Measurements from ENCODE around the gene SAMD4A. TPM values are rescaled to one million over a fixed set of nuclear protein-coding genes. Genes with fewer than 3 reads are reported as not detected.

The SAMD4A gene
- total RNA-seq, 1 experiment from 2014 or later = 18.3 TPM

DNA sequence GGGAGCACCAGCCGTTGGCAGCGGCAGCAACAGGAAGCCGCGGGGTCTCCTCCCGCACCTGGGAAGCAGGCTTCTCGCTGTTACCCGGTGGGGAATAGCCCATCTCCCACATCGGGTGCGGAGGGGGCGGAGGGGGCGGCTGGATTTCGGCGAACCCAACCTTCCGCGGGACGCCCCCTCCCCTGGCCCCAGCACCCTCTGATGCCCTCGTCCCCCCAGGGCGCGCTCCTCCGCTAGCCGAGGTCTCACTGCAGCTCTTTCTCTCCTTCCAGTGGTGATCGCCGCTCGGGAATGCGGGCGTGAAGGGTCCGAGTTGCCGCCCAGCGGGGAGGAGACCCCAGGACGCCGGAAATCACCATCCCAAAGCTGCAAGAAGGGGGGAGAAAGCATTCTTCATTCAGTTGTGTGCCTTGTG, 303 bp downstream of the SAMD4A start:
- Histone ChIP-seq H3K9me3 (ENCODE audit: insufficient read depth, low read depth) (peaks cover 6% of the 10 kb centered on the region; the same call in 1 of the 2 replicates), H3K4me1 (replicated peaks; ENCODE audit: insufficient read depth) (peaks cover 41% of the 10 kb centered on the region), H3K27ac (peak overlapping the region; percentile 21), H3K4me2 (peak overlapping the region; percentile 84), H2AFZ (peak overlapping the region; percentile 74), H3K4me3 (peak overlapping the region; percentile 78), H3K79me2 (ENCODE audit: low read depth) (peaks cover 36% of the 10 kb centered on the region), H3F3A (ENCODE audit: insufficient read depth, low read depth) (peaks cover 31% of the 10 kb centered on the region), H4K20me1 (ENCODE audit: insufficient read depth) (no peaks in the 10 kb centered on the region; the same call in 1 of the 2 replicates), H3K9me2 (ENCODE audit: insufficient read depth) (no peaks in the 10 kb centered on the region), H3K27me3 (ENCODE audit: insufficient read depth, low read depth) (no peaks in the 10 kb centered on the region), H3K36me3 (ENCODE audit: low read depth) (peaks cover 12% of the 10 kb centered on the region)
- DNase-seq = no peak
- ChIA-PET CTCF (interaction anchor here (0.7 to 2.0 kb wide), 6 partner anchors 44 to 206 kb away, joined by 3 to 14 read pairs (median 4); no protein-coding TSS in a partner anchor), POLR2A (ENCODE audit: unreplicated experiment) (interaction anchor here (0.6 to 0.8 kb wide), 8 partner anchors 24 to 687 kb away, joined by 3 to 17 read pairs (median 5); no protein-coding TSS in a partner anchor)
- BruUV-seq (replicated peaks) = no TSS peak
- intact Hi-C loops (cut with micrococcal nuclease; ENCODE audit: unreplicated experiment) = loop anchor here (5.0 kb wide), 1 partner anchor 860 kb away; no protein-coding TSS in a partner anchor
- no peak for TF ChIP-seq EZH2 (IDR thresholded peaks at IDR 0.05; ENCODE audit: low read depth)
- TF ChIP-seq, protein P1, sequence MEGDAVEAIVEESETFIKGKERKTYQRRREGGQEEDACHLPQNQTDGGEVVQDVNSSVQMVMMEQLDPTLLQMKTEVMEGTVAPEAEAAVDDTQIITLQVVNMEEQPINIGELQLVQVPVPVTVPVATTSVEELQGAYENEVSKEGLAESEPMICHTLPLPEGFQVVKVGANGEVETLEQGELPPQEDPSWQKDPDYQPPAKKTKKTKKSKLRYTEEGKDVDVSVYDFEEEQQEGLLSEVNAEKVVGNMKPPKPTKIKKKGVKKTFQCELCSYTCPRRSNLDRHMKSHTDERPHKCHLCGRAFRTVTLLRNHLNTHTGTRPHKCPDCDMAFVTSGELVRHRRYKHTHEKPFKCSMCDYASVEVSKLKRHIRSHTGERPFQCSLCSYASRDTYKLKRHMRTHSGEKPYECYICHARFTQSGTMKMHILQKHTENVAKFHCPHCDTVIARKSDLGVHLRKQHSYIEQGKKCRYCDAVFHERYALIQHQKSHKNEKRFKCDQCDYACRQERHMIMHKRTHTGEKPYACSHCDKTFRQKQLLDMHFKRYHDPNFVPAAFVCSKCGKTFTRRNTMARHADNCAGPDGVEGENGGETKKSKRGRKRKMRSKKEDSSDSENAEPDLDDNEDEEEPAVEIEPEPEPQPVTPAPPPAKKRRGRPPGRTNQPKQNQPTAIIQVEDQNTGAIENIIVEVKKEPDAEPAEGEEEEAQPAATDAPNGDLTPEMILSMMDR (conservative IDR thresholded peaks at IDR 0.05) = no peak

DNA sequence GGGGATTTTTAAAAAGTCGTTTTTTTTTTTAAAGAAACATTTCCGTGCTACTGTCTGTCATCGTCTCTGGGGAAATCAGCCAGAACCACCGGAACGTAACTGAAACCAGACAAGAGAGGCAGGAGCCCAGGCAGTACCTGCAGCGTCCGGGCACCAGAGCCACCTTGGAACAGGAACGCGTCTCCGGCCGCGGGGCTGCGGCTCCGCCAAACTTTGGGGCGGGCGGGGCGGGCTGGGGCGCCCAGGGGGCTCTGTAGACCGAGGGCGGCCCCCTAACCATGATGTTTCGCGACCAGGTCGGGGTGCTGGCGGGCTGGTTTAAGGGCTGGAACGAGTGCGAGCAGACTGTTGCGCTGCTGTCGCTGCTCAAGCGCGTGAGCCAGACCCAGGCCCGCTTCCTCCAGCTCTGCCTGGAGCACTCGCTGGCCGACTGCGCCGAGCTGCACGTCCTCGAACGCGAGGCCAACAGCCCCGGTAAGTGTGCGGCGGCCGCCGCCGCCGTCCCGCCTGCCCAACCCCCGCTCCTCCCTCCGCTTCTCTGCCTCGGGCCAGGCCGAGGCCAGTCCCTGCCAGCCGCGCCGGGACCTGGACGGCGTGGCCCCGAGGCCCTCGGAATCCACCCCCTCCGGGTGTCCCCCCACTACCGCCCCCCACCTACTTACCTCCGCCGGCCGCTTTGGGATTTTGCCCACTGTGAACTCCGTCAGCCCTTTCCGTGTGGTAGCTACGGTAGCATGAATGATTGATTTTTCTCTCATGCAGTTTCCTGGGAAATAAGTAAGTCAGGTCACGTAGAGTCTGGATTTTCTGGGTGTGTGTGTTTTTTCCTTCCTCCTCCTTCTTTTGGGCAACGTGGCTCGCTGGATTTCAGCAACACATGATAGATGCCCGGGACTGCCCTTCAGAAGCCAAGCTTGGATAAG, 972 bp downstream of the SAMD4A start:
- no TSS peak for BruUV-seq (replicated peaks)
- H3K4me3 ChIP-seq = peak overlapping the region; percentile 78
- no peaks in the 10 kb centered on the region; the same call in 1 of the 2 replicates for H4K20me1 ChIP-seq (ENCODE audit: insufficient read depth)
- peak in 1 of 2 experiments; percentile 37 for DNase-seq
- peaks cover 41% of the 10 kb centered on the region for H3K79me2 ChIP-seq (ENCODE audit: low read depth)
- no peaks in the 10 kb centered on the region for H3K27me3 ChIP-seq (ENCODE audit: insufficient read depth, low read depth)
- H3F3A ChIP-seq (ENCODE audit: insufficient read depth, low read depth) = peaks cover 31% of the 10 kb centered on the region
- peak overlapping the region; percentile 84 for H3K4me2 ChIP-seq
- ChIA-PET CTCF (interaction anchor here (0.7 to 2.0 kb wide), 3 partner anchors 109 to 206 kb away, joined by 3 to 14 read pairs (median 4); no protein-coding TSS in a partner anchor), POLR2A (ENCODE audit: unreplicated experiment) (interaction anchor here (0.6 kb wide), 1 partner anchor 799 kb away, joined by 7 read pairs; no protein-coding TSS in a partner anchor)
- peaks cover 41% of the 10 kb centered on the region for H3K4me1 ChIP-seq (replicated peaks; ENCODE audit: insufficient read depth)
- H3K9me2 ChIP-seq (ENCODE audit: insufficient read depth) = no peaks in the 10 kb centered on the region
- peaks cover 17% of the 10 kb centered on the region for H3K36me3 ChIP-seq (ENCODE audit: low read depth)
- peak overlapping the region; percentile 74 for H2AFZ ChIP-seq
- intact Hi-C loops (cut with micrococcal nuclease; ENCODE audit: unreplicated experiment) = loop anchor here (5.0 kb wide), 1 partner anchor 859 kb away; no protein-coding TSS in a partner anchor
- H3K9me3 ChIP-seq (ENCODE audit: insufficient read depth, low read depth) = peaks cover 11% of the 10 kb centered on the region; the same call in 1 of the 2 replicates
- TF ChIP-seq EZH2 (IDR thresholded peaks at IDR 0.05; ENCODE audit: low read depth) = no peak
- TF ChIP-seq, protein P1 (conservative IDR thresholded peaks at IDR 0.05) = no peak
- H3K27ac ChIP-seq = peak overlapping the region; percentile 40

Data from PC-9 (cell line).